HL-60 (cell line): ENCODE results near the gene ZNF627.
A peak's percentile ranks its signal among the peaks of the same experiment; 100 is the strongest.

Experiments
- DNase-seq, 2 experiments: peaks; one replicate each; pipeline ENCODE4 v3.0.0-alpha.2; 2010 to 2020; ENCODE audit warnings: low read depth in 1 of 2, low spot score in 1 of 2
- H3K27ac ChIP-seq: fragments of 250-450 bp; sonication (Bioruptor Pico); replicated peaks from 2 replicates; pipeline ENCODE4 v1.5.1; 2020; ENCODE audit warnings: mild to moderate bottlenecking, moderate library complexity
- H3K27me3 ChIP-seq: fragments of 250-450 bp; sonication (Bioruptor Pico); 2 replicates; pipeline ENCODE4 v1.5.1; 2021; ENCODE audit warnings: mild to moderate bottlenecking, moderate library complexity; ENCODE audit not compliant: insufficient read depth, poor library complexity, severe bottlenecking
- H3K4me3 ChIP-seq: replicated peaks from 2 replicates; pipeline ENCODE4 v1.5.1; 2011; ENCODE audit warnings: mild to moderate bottlenecking, control low read depth, low read length; ENCODE audit not compliant: insufficient read depth
- GABPA ChIP-seq: IDR thresholded peaks from 2 replicates; pipeline ENCODE4 v1.6.1; 2012; ENCODE audit warnings: low read depth
- POLR2AphosphoS5 ChIP-seq: IDR thresholded peaks from 2 replicates; pipeline ENCODE4 v1.6.1; 2012; ENCODE audit warnings: low read depth
- SPI1 ChIP-seq: IDR thresholded peaks from 2 replicates; pipeline ENCODE4 v1.6.1; 2012; ENCODE audit warnings: low read depth, mild to moderate bottlenecking, borderline replicate concordance
- TF ChIP-seq, protein P1 (sequence below): IDR thresholded peaks from 2 replicates; pipeline ENCODE4 v1.6.1; 2012; ENCODE audit warnings: low read depth; ENCODE audit not compliant: insufficient replicate concordance
- TF ChIP-seq, protein P2 (sequence below): IDR thresholded peaks from one replicate; pipeline ENCODE4 v1.5.1; 2011; ENCODE audit warnings: low read length, control low read depth, inconsistent platforms; ENCODE audit not compliant: insufficient read depth

Gene ZNF627

DNA sequence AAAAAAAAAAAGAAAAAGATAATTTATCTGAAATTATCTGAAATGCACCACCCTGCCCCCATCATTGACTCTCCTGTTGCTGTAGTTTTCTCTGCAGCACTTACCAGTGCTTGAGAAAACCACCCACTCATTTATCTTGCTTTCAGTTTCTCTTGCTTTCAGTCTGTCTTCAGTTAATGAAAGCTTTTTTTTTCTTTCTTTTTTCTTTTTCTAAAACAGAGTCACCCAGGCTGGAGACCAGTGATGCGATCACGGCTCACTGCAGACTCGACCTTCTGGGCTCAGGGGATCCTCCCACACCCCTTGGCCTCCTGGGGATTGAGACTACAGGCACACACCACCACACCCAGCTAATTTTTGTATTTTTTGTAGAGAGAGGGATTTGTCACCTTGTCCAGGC is 15.5 kb upstream of the ZNF627 start:
- Histone ChIP-seq H3K27me3 (no peaks in the 10 kb centered on the region), H3K27ac (no peak overlapping the region), H3K4me3 (no peak overlapping the region)
- TF ChIP-seq, protein P1, sequence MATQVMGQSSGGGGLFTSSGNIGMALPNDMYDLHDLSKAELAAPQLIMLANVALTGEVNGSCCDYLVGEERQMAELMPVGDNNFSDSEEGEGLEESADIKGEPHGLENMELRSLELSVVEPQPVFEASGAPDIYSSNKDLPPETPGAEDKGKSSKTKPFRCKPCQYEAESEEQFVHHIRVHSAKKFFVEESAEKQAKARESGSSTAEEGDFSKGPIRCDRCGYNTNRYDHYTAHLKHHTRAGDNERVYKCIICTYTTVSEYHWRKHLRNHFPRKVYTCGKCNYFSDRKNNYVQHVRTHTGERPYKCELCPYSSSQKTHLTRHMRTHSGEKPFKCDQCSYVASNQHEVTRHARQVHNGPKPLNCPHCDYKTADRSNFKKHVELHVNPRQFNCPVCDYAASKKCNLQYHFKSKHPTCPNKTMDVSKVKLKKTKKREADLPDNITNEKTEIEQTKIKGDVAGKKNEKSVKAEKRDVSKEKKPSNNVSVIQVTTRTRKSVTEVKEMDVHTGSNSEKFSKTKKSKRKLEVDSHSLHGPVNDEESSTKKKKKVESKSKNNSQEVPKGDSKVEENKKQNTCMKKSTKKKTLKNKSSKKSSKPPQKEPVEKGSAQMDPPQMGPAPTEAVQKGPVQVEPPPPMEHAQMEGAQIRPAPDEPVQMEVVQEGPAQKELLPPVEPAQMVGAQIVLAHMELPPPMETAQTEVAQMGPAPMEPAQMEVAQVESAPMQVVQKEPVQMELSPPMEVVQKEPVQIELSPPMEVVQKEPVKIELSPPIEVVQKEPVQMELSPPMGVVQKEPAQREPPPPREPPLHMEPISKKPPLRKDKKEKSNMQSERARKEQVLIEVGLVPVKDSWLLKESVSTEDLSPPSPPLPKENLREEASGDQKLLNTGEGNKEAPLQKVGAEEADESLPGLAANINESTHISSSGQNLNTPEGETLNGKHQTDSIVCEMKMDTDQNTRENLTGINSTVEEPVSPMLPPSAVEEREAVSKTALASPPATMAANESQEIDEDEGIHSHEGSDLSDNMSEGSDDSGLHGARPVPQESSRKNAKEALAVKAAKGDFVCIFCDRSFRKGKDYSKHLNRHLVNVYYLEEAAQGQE = no peak
- TF ChIP-seq SPI1 = no peak
- TF ChIP-seq, protein P2, sequence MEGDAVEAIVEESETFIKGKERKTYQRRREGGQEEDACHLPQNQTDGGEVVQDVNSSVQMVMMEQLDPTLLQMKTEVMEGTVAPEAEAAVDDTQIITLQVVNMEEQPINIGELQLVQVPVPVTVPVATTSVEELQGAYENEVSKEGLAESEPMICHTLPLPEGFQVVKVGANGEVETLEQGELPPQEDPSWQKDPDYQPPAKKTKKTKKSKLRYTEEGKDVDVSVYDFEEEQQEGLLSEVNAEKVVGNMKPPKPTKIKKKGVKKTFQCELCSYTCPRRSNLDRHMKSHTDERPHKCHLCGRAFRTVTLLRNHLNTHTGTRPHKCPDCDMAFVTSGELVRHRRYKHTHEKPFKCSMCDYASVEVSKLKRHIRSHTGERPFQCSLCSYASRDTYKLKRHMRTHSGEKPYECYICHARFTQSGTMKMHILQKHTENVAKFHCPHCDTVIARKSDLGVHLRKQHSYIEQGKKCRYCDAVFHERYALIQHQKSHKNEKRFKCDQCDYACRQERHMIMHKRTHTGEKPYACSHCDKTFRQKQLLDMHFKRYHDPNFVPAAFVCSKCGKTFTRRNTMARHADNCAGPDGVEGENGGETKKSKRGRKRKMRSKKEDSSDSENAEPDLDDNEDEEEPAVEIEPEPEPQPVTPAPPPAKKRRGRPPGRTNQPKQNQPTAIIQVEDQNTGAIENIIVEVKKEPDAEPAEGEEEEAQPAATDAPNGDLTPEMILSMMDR = no peak
- no peak for TF ChIP-seq GABPA
- no peak for TF ChIP-seq POLR2AphosphoS5
- DNase-seq = peak in 1 of 2 experiments; percentile 39

DNA sequence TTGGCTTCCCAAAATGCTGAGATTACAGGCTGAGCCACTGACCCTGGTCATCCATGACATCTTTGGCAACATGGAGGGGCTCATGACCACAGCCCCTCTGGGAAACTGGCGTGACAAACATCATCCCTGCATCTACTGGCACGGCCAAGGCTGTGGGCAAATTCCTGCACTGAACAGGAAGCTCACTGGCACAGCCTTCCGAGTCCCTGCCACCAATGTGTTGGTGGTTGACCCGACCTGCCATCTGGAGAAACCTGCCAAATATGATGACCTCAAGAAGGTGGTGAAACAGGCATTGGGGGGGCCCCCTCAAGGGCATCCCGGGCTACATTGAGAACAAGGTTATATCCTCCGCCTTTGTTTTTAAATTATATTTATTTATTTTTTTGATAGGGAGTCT is 11.0 kb upstream of the ZNF627 start:
- H3K27me3 ChIP-seq = no peaks in the 10 kb centered on the region
- no peak overlapping the region for H3K4me3 ChIP-seq
- TF ChIP-seq POLR2AphosphoS5 (no peak), SPI1 (no peak), GABPA (no peak)
- TF ChIP-seq, protein P2 = no peak
- TF ChIP-seq, protein P1 = no peak
- peak in 1 of 2 experiments; percentile 38 for DNase-seq
- H3K27ac ChIP-seq = no peak overlapping the region

DNA sequence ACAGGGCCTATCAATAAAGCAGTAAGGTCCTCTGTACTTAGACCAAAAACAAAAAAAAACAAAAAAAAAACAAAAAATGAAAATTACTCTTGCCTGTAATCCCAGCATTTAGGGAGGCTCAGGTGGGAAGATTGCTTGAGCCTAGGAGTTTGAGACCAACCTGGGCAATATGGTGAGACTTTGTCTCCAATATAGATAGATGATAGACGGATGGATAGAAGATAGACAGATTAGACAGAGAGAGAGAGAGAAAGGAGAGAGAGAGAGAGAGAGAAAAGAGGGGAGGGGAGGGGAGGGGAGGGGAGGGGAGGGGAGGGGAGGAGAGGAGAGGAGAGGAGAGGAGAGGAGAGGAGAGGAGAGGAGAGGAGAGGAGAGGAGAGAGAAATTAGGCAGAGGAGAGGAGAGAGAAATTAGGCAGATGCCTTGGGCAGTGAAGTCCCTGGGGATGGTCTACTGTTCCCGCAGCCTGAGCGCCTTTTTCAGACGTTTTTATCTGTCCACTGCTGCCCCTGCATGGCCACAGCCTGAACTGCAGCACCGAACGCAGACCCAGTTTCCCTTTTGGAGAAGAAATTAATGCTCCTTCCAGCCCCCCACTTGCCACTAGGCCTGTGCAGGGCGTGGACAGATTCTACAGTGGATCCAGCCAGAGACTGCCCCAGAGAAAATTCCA is 9.8 kb upstream of the ZNF627 start:
- H3K27ac ChIP-seq = no peak overlapping the region
- no peak overlapping the region for H3K4me3 ChIP-seq
- peak in 1 of 2 experiments; percentile 78 for DNase-seq
- TF ChIP-seq GABPA = no peak
- TF ChIP-seq, protein P2 = peak; percentile 86
- TF ChIP-seq SPI1 = no peak
- H3K27me3 ChIP-seq = no peaks in the 10 kb centered on the region
